ENCODE results near the gene TSC22D4. TPM values are rescaled to one million over a fixed set of nuclear protein-coding genes. Genes with fewer than 3 reads are reported as not detected.
A peak's percentile ranks its signal among the peaks of the same experiment; 100 is the strongest.
"Not testable (repeated sequence)": the region's sequence is repeated elsewhere in the genome, so short reads cannot be mapped to it uniquely, and the experiment has no call there.

Gene TSC22D4
- total and polyA plus RNA-seq, 2 experiments from 2014 or later = 26.2 to 89.6 TPM

DNA sequence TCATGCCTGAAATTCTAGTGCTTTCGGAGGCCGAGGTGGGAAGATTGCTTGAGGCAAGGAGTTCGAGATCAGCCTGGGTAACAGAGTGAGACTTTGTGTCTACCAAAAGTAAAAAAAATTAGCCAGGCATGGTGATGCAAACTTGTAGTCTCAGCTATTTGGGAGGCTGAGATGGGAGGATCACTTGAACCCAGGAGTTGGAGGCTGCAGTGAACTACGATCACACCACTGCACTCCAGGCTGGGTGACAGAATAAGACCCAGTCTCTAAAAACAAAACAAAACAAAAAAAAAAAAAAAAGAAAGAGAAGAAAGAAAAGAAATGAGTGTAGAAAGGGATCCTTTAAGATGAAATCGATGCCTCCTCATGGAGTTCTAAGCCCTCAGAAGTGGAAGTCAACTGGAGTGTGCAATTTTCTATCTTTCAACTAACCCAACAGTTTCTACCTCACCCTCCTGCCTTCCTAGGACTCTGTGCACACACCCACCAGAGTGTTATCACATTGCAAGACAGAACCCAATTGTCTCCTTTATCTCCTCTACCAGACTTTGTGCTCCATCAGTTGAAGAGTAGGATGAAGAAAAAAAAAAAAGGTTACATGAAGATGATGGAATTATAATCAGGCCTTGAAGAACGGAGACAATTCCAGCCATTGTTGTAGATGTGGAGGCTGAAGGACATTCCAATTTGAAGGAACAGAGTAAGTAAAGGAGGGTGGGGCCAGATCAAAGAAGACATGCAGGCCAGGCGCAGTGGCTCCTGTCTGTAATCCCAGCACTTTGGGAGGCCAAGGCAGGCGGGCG is 31.6 kb upstream of the TSC22D4 start:
- H3K27ac ChIP-seq = no peak overlapping the region
- TF ChIP-seq EZH2phosphoT487 (IDR thresholded peaks at IDR 0.05; ENCODE audit: low read depth, severe bottlenecking, unreplicated experiment) (no peak), EZH2 (IDR thresholded peaks at IDR 0.05; ENCODE audit: borderline replicate concordance) (no peak)
- no peak overlapping the region for H3K4me3 ChIP-seq
- no peak overlapping the region for H3K4me2 ChIP-seq
- H3K4me1 ChIP-seq (ENCODE audit: insufficient read depth) = no peaks in the 10 kb centered on the region
- no peaks in the 10 kb centered on the region for H3K9me2 ChIP-seq (replicated peaks; ENCODE audit: insufficient read depth)
- no peak overlapping the region for H2AFZ ChIP-seq
- H4K20me1 ChIP-seq (ENCODE audit: insufficient read depth, poor library complexity, severe bottlenecking) = no peaks in the 10 kb centered on the region
- WGBS (ENCODE audit: low lambda C conversion rate, missing lambda C conversion rate) = 84% methylated on average over 9 of the region's 9 CpGs
- DNase-seq (ENCODE audit: low spot score) = no peak
- H3K27me3 ChIP-seq = no peaks in the 10 kb centered on the region
- H3K36me3 ChIP-seq (replicated peaks; ENCODE audit: insufficient read depth, low read depth) = no peaks in the 10 kb centered on the region
- no peaks in the 10 kb centered on the region for H3K79me2 ChIP-seq
- H3K9me3 ChIP-seq (ENCODE audit: low read depth) = no peaks in the 10 kb centered on the region

DNA sequence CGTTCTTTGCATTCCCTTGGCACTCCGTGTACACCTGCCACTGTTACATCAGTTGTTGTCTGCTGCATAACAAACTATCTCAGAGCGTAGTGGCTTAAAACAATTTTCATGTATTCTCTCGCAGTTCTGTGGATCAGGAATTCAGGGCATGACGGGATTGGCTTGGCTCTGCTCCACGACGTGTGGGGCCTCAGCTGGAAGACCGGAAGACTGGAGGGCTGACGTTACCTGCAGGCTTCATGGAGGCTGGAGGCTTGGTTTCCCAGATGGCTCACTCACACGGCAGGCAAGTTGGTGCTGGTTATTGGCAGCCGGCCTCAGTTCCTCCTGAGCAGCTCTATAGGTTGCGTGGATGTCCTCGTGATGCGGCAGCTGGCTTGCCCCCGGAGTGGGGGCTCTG is 30.2 kb upstream of the TSC22D4 start:
- Histone ChIP-seq H2AFZ (no peak overlapping the region), H3K79me2 (no peaks in the 10 kb centered on the region), H3K27ac (no peak overlapping the region), H3K9me2 (replicated peaks; ENCODE audit: insufficient read depth) (no peaks in the 10 kb centered on the region), H3K36me3 (replicated peaks; ENCODE audit: insufficient read depth, low read depth) (no peaks in the 10 kb centered on the region), H3K4me3 (no peak overlapping the region), H3K9me3 (ENCODE audit: low read depth) (no peaks in the 10 kb centered on the region), H3K4me2 (no peak overlapping the region), H4K20me1 (ENCODE audit: insufficient read depth, poor library complexity, severe bottlenecking) (no peaks in the 10 kb centered on the region), H3K4me1 (ENCODE audit: insufficient read depth) (no peaks in the 10 kb centered on the region), H3K27me3 (no peaks in the 10 kb centered on the region)
- TF ChIP-seq EZH2 (IDR thresholded peaks at IDR 0.05; ENCODE audit: borderline replicate concordance) = no peak
- DNase-seq (ENCODE audit: low spot score) = peak; percentile 23
- WGBS (ENCODE audit: low lambda C conversion rate, missing lambda C conversion rate) = 81% methylated on average over 15 of the region's 15 CpGs

- H2AFZ ChIP-seq = no peak overlapping the region
- no peak overlapping the region for H3K27ac ChIP-seq
- no peaks in the 10 kb centered on the region for H3K9me2 ChIP-seq (replicated peaks; ENCODE audit: insufficient read depth)
- H3K27me3 ChIP-seq = no peaks in the 10 kb centered on the region
- no peaks in the 10 kb centered on the region for H3K4me1 ChIP-seq (ENCODE audit: insufficient read depth)
- H3K9me3 ChIP-seq (ENCODE audit: low read depth) = no peaks in the 10 kb centered on the region
- H3K4me2 ChIP-seq = no peak overlapping the region
- H4K20me1 ChIP-seq (ENCODE audit: insufficient read depth, poor library complexity, severe bottlenecking) = no peaks in the 10 kb centered on the region
- H3K79me2 ChIP-seq = no peaks in the 10 kb centered on the region
- no peak for TF ChIP-seq EZH2 (IDR thresholded peaks at IDR 0.05; ENCODE audit: borderline replicate concordance)
- TF ChIP-seq EZH2phosphoT487 (IDR thresholded peaks at IDR 0.05; ENCODE audit: low read depth, severe bottlenecking, unreplicated experiment) = no peak
- TF ChIP-seq, protein P1, sequence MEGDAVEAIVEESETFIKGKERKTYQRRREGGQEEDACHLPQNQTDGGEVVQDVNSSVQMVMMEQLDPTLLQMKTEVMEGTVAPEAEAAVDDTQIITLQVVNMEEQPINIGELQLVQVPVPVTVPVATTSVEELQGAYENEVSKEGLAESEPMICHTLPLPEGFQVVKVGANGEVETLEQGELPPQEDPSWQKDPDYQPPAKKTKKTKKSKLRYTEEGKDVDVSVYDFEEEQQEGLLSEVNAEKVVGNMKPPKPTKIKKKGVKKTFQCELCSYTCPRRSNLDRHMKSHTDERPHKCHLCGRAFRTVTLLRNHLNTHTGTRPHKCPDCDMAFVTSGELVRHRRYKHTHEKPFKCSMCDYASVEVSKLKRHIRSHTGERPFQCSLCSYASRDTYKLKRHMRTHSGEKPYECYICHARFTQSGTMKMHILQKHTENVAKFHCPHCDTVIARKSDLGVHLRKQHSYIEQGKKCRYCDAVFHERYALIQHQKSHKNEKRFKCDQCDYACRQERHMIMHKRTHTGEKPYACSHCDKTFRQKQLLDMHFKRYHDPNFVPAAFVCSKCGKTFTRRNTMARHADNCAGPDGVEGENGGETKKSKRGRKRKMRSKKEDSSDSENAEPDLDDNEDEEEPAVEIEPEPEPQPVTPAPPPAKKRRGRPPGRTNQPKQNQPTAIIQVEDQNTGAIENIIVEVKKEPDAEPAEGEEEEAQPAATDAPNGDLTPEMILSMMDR (IDR thresholded peaks at IDR 0.05; ENCODE audit: poor library complexity) = no peak
- H3K36me3 ChIP-seq (replicated peaks; ENCODE audit: insufficient read depth, low read depth) = no peaks in the 10 kb centered on the region
- peak; percentile 18 for DNase-seq (ENCODE audit: low spot score)
- WGBS (ENCODE audit: low lambda C conversion rate, missing lambda C conversion rate) = 71% methylated on average over 8 of the region's 8 CpGs
- no peak overlapping the region for H3K4me3 ChIP-seq
These were observed 27.4 kb upstream of the TSC22D4 start for GRCh38 chr7:100506356-100506923.

GRCh38 chr7:100504887-100505611 is 26.0 kb upstream of the TSC22D4 start:
- WGBS (ENCODE audit: low lambda C conversion rate, missing lambda C conversion rate) = 87% methylated on average over 9 of the region's 9 CpGs
- no peaks in the 10 kb centered on the region for H4K20me1 ChIP-seq (ENCODE audit: insufficient read depth, poor library complexity, severe bottlenecking)
- peak overlapping the region; percentile 43 for H3K27ac ChIP-seq
- H3K36me3 ChIP-seq (replicated peaks; ENCODE audit: insufficient read depth, low read depth) = no peaks in the 10 kb centered on the region
- H3K9me3 ChIP-seq (ENCODE audit: low read depth) = no peaks in the 10 kb centered on the region
- H3K4me1 ChIP-seq (ENCODE audit: insufficient read depth) = no peaks in the 10 kb centered on the region
- no peaks in the 10 kb centered on the region for H3K79me2 ChIP-seq
- no peak overlapping the region for H2AFZ ChIP-seq
- H3K9me2 ChIP-seq (replicated peaks; ENCODE audit: insufficient read depth) = no peaks in the 10 kb centered on the region
- H3K4me3 ChIP-seq = no peak overlapping the region
- no peak for TF ChIP-seq EZH2 (IDR thresholded peaks at IDR 0.05; ENCODE audit: borderline replicate concordance)
- TF ChIP-seq, protein P1 (IDR thresholded peaks at IDR 0.05; ENCODE audit: poor library complexity) = no peak
- no peak for TF ChIP-seq EZH2phosphoT487 (IDR thresholded peaks at IDR 0.05; ENCODE audit: low read depth, severe bottlenecking, unreplicated experiment)
- no peaks in the 10 kb centered on the region for H3K27me3 ChIP-seq
- H3K4me2 ChIP-seq = no peak overlapping the region
- DNase-seq (ENCODE audit: low spot score) = no peak

GRCh38 chr7:100504031-100504430 is 25.0 kb upstream of the TSC22D4 start:
- H3K9me3 ChIP-seq (ENCODE audit: low read depth); H4K20me1 ChIP-seq (ENCODE audit: insufficient read depth, poor library complexity, severe bottlenecking); H3K4me2 ChIP-seq; DNase-seq (ENCODE audit: low spot score); H3K36me3 ChIP-seq (replicated peaks; ENCODE audit: insufficient read depth, low read depth); H3K9me2 ChIP-seq (replicated peaks; ENCODE audit: insufficient read depth); H2AFZ ChIP-seq; H3K4me3 ChIP-seq; H3K4me1 ChIP-seq (ENCODE audit: insufficient read depth); H3K27me3 ChIP-seq; H3K79me2 ChIP-seq: not testable (repeated sequence)
- H3K27ac ChIP-seq = peak overlapping the region; percentile 47
- 90% methylated on average over 3 of the region's 3 CpGs for WGBS (ENCODE audit: low lambda C conversion rate, missing lambda C conversion rate)

DNA sequence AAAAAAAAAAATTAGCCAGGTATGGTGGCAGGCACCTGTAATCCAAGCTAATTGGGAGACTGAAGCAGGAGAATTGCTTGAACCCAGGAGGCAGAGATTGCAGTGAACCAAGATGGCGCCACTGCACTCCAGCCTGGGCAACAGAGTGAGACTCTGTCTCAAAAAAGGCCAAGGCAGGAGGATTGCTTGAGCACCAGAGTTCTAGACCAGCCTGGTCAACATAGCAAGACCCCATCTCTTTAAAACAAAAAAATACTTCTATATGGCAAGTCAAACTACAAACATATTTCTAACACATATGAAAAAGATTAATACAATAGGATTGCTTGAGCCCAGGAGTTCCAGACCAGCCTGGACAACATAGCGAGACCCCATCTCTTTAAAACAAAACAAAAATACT is 21.7 kb upstream of the TSC22D4 start:
- not testable (repeated sequence) for H3K9me3 ChIP-seq (ENCODE audit: low read depth); H3K4me2 ChIP-seq; H2AFZ ChIP-seq; H3K4me1 ChIP-seq (ENCODE audit: insufficient read depth); H3K9me2 ChIP-seq (replicated peaks; ENCODE audit: insufficient read depth); H4K20me1 ChIP-seq (ENCODE audit: insufficient read depth, poor library complexity, severe bottlenecking); H3K27ac ChIP-seq; H3K36me3 ChIP-seq (replicated peaks; ENCODE audit: insufficient read depth, low read depth); DNase-seq (ENCODE audit: low spot score); H3K27me3 ChIP-seq; H3K79me2 ChIP-seq; H3K4me3 ChIP-seq
- 93% methylated on average over 2 of the region's 2 CpGs for WGBS (ENCODE audit: low lambda C conversion rate, missing lambda C conversion rate)
